ENCODE results near the gene DSG2. TPM values are rescaled to one million over a fixed set of nuclear protein-coding genes. Genes with fewer than 3 reads are reported as not detected.
A peak's percentile ranks its signal among the peaks of the same experiment; 100 is the strongest.

Gene DSG2
- total RNA-seq = 44.1 TPM
- polyA plus RNA-seq = 10.1 TPM

DNA sequence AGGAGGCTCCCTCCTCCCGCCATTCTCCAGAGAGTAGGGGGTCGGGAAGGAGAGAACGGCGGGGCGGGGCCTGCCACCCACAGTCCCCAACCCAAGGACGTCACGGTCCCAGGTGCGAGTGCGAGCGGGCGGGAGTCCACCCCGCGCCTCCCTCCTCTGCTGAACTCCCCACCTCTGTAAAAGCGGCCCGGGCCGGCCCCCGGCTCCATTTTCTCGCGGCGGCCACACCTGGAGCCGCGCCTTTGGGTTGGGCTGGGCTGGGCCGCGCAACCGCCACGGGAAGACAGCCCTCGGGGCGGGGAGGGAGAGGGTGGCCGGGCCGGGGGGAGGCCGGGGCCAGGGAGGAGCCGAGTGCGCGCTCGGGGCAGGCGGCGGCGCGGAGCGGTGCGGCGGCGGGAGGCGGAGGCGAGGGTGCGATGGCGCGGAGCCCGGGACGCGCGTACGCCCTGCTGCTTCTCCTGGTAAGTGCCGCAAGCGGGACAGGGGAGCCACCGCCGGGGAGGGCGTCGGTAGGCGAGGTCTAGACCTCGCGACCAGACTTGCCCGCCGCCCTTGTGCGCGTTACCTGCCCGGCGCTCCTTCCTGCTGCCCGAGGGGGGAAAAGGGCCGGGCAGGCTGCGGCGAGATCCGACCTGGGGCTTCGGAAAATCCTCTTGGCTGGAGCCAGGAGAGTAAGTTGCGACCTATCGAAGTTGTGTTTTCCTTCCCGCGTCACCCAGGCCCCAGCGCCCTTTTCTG, at the start of gene DSG2:
Gene DSG2 (plus strand): TSS at position 342 of the 738 bp plus-strand sequence. CDS start 75 bp downstream, at position 417.
- Histone ChIP-seq H3K27ac (ENCODE audit: low read depth) (peak within 1 kb of the TSS; percentile 35), H3K36me3 (ENCODE audit: insufficient read depth) (no peaks in the 10 kb centered on the region), H3K4me1 (ENCODE audit: insufficient read depth) (no peaks in the 10 kb centered on the region), H3K4me3 (ENCODE audit: low read depth, low read length) (peak within 1 kb of the TSS; percentile 50)
- no peak for DNase-seq (ENCODE audit: extremely low spot score)
- WGBS = 1% methylated on average over 79 of the region's 79 CpGs

DNA sequence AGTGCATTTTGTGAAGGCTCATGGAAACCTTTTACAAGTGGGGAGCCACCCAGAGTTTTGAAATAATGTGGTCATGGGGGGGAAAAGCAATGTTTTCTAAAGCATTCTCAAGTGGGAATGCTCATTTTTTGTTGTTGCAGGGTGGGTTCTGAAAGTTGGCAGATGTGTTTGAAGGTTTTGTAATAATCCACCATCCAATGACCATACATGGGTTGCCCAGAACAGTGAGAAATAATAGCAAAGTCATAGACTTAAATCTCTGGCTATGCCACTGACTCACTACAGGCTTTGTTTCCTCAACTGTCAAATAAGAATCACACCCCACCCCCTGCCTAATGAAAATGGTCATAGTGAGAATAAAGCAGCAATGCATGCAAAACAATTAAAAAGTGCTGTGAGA, 47.6 kb upstream of the DSG2 start:
- Histone ChIP-seq H3K4me1 (ENCODE audit: insufficient read depth) (no peaks in the 10 kb centered on the region), H3K36me3 (ENCODE audit: insufficient read depth) (no peaks in the 10 kb centered on the region), H3K27ac (ENCODE audit: low read depth) (no peak overlapping the region), H3K4me3 (ENCODE audit: low read depth, low read length) (no peak overlapping the region)
- no peak for DNase-seq (ENCODE audit: extremely low spot score)

DNA sequence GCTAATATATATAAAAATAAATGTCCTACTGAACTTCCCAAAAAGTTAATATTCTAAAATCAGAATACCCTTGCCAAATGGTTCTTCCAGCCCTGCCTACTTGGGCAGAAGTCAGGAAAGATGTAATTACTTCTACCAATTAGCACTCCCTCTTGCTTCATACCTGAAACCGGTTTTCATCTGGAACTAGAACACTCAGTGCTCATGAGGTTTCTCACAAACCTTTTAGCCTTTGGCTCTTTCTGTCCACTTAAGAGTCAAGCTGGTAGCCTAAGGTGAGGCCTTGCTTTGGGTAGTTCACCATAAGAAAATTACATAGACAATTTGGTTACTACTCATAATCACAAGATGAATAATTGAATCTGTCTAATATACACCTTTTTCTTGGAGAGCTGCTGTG, 46.4 kb upstream of the DSG2 start:
- H3K4me3 ChIP-seq (ENCODE audit: low read depth, low read length) = no peak overlapping the region
- no peaks in the 10 kb centered on the region for H3K4me1 ChIP-seq (ENCODE audit: insufficient read depth)
- no peak overlapping the region for H3K27ac ChIP-seq (ENCODE audit: low read depth)
- H3K36me3 ChIP-seq (ENCODE audit: insufficient read depth) = no peaks in the 10 kb centered on the region
- 90% methylated on average over 1 of the region's 1 CpG for WGBS
- no peak for DNase-seq (ENCODE audit: extremely low spot score)

DNA sequence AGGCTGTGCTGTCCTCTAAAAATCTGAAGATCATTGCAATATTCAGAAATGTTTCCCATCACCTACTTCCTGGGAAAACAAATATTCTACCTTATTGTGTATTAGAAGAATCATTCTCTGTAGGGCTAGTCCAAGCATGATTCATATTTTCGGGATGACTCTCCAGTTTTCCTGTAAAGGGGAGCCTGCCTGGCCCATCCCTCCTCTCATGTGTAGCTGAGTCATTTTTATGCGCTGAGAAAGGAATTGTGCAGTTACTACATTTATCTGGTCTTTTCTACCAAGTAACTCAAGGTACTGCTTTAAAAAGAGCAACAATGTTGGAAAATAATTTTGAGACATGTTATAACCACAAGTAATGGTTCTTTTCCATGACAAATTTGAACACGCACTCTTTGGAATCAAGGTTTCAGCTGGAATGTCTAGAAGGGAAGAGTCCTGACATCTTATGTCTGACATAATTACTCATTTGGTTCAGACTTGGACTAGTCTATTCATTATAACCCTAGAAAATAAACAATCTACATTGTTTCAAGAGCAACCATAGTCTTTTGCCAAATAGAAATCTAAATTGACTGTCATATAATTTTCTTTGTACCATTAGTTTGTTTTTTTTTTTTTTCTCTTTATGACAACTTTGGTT, 43.8 kb upstream of the DSG2 start:
- WGBS = 75% methylated on average over 3 of the region's 3 CpGs
- Histone ChIP-seq H3K27ac (ENCODE audit: low read depth) (no peak overlapping the region), H3K4me3 (ENCODE audit: low read depth, low read length) (no peak overlapping the region), H3K36me3 (ENCODE audit: insufficient read depth) (no peaks in the 10 kb centered on the region), H3K4me1 (ENCODE audit: insufficient read depth) (no peaks in the 10 kb centered on the region)
- DNase-seq (ENCODE audit: extremely low spot score) = no peak

DNA sequence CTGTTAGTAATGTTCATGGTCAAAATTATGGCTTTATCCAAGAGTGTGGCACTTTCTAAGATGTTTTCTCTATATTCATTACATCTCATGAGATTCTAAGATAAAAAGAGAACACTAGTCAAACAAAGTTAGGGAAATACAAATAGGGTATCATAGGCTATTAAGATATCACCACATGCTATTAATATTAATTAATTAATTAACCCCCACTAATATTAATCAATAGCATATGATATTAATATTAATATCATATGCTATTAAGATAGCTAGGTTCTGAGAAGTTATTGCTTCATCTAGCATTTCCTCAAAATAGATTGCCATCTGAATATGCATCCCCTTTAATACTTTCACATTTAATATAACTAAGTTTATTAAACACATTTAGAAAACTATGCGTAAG, 28.3 kb upstream of the DSG2 start:
- H3K4me3 ChIP-seq (ENCODE audit: low read depth, low read length) = no peak overlapping the region
- no peak for DNase-seq (ENCODE audit: extremely low spot score)
- WGBS = 97% methylated on average over 1 of the region's 1 CpG

DNA sequence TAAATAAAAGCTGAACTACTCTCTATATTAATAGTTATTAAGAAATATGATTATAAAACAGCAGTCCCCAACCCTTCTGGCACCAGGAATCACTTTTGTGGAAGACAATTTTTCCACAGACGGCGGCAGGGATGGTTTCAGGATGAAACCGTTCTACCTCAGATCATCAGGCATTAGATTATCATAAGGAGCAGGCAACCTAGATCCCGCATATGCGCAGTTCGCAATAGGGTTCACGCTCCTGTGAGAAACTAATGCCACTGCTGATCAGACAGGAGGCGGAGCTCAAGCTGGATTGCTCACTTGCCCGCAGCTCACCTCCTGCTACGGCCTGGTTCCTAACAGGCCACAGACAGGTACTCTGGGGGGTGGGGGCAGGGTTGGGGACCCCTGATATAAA, 19.3 kb upstream of the DSG2 start:
- WGBS = 96% methylated on average over 10 of the region's 10 CpGs
- no peak overlapping the region for H3K4me3 ChIP-seq (ENCODE audit: low read depth, low read length)

More for the DNA sequence above, 28.3 kb upstream of the DSG2 start:
- H3K27ac ChIP-seq (ENCODE audit: low read depth) = no peak overlapping the region
- no peaks in the 10 kb centered on the region for H3K36me3 ChIP-seq (ENCODE audit: insufficient read depth)
- no peaks in the 10 kb centered on the region for H3K4me1 ChIP-seq (ENCODE audit: insufficient read depth)

DNA sequence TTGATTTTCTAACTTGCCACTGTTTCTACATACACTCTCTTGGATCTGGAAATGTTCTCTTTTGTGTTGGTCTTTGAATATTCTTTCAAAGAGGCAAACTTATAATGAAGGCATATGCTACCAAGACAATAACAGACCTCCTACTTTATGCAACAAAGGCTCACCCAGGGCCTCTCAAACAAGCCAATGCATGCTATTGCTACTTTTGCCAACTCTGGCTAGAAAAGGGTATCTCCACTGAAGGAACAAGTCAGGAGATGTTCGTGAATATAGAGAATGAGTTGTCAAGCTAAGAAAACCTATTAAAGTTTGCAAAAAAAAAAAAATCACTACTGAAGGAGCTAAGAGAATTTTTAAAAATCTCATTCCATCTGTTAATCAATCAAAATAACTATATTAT, 15.9 kb upstream of the DSG2 start:
- Histone ChIP-seq H3K27ac (ENCODE audit: low read depth) (no peak overlapping the region), H3K4me1 (ENCODE audit: insufficient read depth) (peaks cover 2% of the 10 kb centered on the region), H3K4me3 (ENCODE audit: low read depth, low read length) (no peak overlapping the region), H3K36me3 (ENCODE audit: insufficient read depth) (no peaks in the 10 kb centered on the region)
- no peak for DNase-seq (ENCODE audit: extremely low spot score)
- 76% methylated on average over 1 of the region's 1 CpG for WGBS

More for the DNA sequence above, 19.3 kb upstream of the DSG2 start:
- Histone ChIP-seq H3K4me1 (ENCODE audit: insufficient read depth) (no peaks in the 10 kb centered on the region), H3K27ac (ENCODE audit: low read depth) (no peak overlapping the region), H3K36me3 (ENCODE audit: insufficient read depth) (no peaks in the 10 kb centered on the region)
- DNase-seq (ENCODE audit: extremely low spot score) = no peak

DNA sequence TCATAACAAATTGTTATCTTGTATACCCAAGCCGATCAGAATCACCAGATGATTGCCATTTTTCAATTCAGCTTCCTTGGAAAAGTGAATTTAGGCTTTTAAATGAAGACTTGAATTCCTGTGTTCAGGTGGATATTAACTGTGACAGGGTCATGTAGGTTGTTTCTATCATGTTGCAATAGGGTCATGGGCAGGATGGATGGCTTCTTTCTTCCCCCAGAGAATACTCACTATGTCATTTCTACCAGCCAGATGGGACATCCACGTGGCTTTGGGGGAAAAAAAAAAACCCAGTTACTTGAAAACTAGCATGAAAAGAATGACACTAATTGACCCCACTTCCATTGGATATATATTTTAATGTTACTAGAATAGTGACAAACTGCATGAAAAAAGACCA, 14.6 kb upstream of the DSG2 start:
- WGBS = 79% methylated on average over 2 of the region's 2 CpGs
- no peak for DNase-seq (ENCODE audit: extremely low spot score)
- H3K4me1 ChIP-seq (ENCODE audit: insufficient read depth) = peaks cover 2% of the 10 kb centered on the region
- no peaks in the 10 kb centered on the region for H3K36me3 ChIP-seq (ENCODE audit: insufficient read depth)
- no peak overlapping the region for H3K4me3 ChIP-seq (ENCODE audit: low read depth, low read length)
- H3K27ac ChIP-seq (ENCODE audit: low read depth) = no peak overlapping the region

DNA sequence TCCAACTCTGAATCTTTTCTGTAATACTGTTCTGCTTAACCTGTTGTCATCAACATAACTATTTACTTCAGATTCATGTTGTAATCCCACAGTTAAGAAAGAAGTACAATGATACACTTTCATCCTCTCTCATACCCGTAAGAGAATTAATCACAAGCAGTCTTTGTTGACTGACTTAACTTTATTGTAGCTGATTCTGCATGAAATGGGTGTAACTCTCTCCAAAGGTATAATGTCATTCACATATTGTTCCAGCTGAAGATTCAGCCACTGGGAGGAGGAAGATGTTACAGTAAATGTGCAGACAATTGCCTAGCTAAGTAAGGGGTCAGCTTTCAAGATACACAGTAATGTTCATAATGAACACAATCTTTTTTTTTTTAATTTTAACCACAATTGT, 13.5 kb upstream of the DSG2 start:
- H3K4me1 ChIP-seq (ENCODE audit: insufficient read depth) = peaks cover 2% of the 10 kb centered on the region
- 80% methylated on average over 1 of the region's 1 CpG for WGBS
- no peak for DNase-seq (ENCODE audit: extremely low spot score)
- no peak overlapping the region for H3K4me3 ChIP-seq (ENCODE audit: low read depth, low read length)
- H3K27ac ChIP-seq (ENCODE audit: low read depth) = no peak overlapping the region
- no peaks in the 10 kb centered on the region for H3K36me3 ChIP-seq (ENCODE audit: insufficient read depth)

DNA sequence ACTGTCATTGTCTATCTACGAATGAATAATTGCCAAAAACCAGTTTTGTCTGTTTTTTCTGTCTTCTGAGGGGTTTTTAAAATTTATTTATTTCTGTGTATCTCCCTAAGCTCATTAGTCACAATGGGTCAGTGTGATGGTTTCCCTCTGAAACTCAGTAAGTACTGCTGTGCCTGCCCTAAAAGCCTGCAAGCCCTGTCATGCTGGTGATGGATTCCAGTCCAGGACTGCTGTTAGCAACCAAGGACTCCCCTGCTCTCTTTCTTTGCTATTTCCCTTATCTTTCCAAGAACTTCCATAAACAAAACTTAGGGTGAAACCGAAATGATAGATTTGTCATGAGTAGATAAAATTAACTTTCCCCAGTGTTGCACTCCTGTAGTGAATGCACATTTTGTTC, 11.8 kb upstream of the DSG2 start:
- H3K27ac ChIP-seq (ENCODE audit: low read depth) = no peak overlapping the region
- WGBS = 39% methylated on average over 2 of the region's 2 CpGs
- H3K4me3 ChIP-seq (ENCODE audit: low read depth, low read length) = no peak overlapping the region
- no peaks in the 10 kb centered on the region for H3K36me3 ChIP-seq (ENCODE audit: insufficient read depth)
- peaks cover 2% of the 10 kb centered on the region for H3K4me1 ChIP-seq (ENCODE audit: insufficient read depth)
- DNase-seq (ENCODE audit: extremely low spot score) = no peak

DNA sequence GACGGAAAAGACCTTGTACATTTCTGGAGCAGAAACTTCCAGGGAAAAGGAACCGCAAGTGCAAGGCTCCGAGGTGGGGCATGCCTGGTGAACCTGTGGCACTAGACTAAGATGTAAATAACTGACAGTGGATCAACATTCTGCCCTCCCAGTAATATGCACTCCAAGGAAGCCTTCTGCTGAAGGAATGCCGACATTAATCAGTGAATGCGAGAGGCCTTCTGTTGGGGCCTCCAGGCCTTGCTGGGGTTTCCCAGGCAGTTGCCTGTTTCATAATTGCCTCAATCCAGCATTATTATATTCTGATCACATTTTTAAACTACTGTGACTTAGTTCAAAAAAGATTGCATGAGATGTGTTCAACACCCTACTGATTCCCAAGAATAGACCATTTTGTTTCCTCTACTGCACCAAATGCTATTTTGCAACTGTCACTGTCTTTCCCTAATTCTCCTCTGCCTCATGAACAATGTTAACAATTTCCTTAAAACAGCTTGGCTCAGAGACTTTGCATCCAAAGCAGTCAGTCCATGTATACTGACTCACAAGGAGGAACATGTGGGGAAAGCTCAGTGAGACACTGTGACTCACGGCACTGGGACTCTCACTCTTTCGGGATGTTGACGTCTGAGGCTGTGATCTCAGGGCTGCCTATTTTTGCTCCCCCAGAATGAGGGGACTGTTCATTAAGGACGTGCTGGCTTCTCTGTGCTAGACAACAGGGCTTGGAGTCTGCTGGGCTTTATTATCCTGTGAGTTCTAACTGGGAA, 10.5 kb upstream of the DSG2 start:
- H3K4me3 ChIP-seq (ENCODE audit: low read depth, low read length) = no peak overlapping the region
- H3K4me1 ChIP-seq (ENCODE audit: insufficient read depth) = peaks cover 2% of the 10 kb centered on the region
- no peak for DNase-seq (ENCODE audit: extremely low spot score)
- H3K36me3 ChIP-seq (ENCODE audit: insufficient read depth) = no peaks in the 10 kb centered on the region
- 65% methylated on average over 9 of the region's 9 CpGs for WGBS
- H3K27ac ChIP-seq (ENCODE audit: low read depth) = no peak overlapping the region

DNA sequence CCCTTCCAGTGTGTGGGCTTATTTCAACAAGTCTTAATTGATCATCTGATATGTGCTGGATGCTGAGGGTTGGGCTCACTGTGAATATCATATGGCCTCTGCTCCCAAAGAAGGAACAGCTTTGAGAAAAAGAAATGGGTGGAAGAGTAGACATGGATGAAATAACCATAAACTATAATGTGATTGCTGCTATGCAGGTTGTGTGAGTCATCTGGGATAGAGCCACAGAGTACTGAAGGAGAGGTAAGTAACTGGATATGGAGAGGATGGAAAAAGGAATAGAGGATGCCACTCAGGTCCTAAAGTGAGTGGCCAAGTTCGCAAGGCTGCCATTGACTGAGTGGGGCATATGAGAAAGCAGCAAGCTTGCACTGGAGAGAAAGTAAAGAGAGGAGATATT, 8.7 kb upstream of the DSG2 start:
- no peak for DNase-seq (ENCODE audit: extremely low spot score)
- H3K4me1 ChIP-seq (ENCODE audit: insufficient read depth) = peaks cover 2% of the 10 kb centered on the region
- no peak overlapping the region for H3K27ac ChIP-seq (ENCODE audit: low read depth)
- H3K36me3 ChIP-seq (ENCODE audit: insufficient read depth) = no peaks in the 10 kb centered on the region
- no peak overlapping the region for H3K4me3 ChIP-seq (ENCODE audit: low read depth, low read length)
- WGBS = 94% methylated on average over 1 of the region's 1 CpG

DNA sequence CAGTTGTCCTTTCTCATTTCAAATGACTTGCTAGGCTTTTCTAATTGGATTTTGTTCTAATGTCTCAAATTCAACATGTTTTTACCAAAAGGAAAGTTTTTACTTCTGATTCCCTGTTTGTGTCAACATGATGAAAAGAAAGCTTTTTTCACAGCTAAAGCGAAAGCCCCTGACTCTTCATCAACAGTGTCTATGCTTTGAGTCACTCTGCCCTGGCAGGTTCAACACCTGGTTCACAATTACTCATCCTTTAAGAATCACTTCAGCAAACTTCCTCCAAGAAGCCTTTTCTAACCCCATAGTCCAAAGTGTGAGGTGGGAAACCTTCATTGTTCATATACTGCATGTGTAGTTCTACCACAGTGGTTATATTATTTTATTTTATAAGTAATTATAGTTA, 7.6 kb upstream of the DSG2 start:
- Histone ChIP-seq H3K27ac (ENCODE audit: low read depth) (no peak overlapping the region), H3K36me3 (ENCODE audit: insufficient read depth) (no peaks in the 10 kb centered on the region)
- WGBS = 92% methylated on average over 1 of the region's 1 CpG

DNA sequence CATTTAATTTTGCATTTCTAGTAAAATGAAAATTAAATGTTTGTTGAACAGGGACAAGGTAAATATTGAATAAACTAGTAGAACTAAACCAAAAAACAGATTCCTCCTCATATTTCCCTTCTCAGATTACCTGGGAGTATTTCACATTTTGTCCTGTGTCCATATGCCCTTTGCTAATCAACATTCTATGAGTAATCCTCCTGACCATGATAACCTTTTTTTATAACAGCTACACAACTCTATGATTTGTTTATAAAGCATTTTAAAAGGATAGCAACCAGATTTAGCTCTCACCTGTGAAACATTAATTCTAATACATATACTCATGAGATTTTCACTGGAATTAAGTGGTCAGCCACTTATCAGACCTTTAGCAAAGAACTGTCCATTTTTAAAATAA, 7.1 kb upstream of the DSG2 start:
- DNase-seq (ENCODE audit: extremely low spot score) = no peak
- Histone ChIP-seq H3K27ac (ENCODE audit: low read depth) (no peak overlapping the region), H3K4me3 (ENCODE audit: low read depth, low read length) (no peak overlapping the region), H3K4me1 (ENCODE audit: insufficient read depth) (peaks cover 2% of the 10 kb centered on the region), H3K36me3 (ENCODE audit: insufficient read depth) (no peaks in the 10 kb centered on the region)

More for the DNA sequence above, 7.6 kb upstream of the DSG2 start:
- H3K4me1 ChIP-seq (ENCODE audit: insufficient read depth) = peaks cover 2% of the 10 kb centered on the region
- no peak for DNase-seq (ENCODE audit: extremely low spot score)
- no peak overlapping the region for H3K4me3 ChIP-seq (ENCODE audit: low read depth, low read length)
